Caki2 (cell line): ENCODE results near the gene MSI2. TPM values are rescaled to one million over a fixed set of nuclear protein-coding genes. Genes with fewer than 3 reads are reported as not detected.

Experiments used
- DNase-seq: peaks from one replicate; pipeline ENCODE4 v3.0.0-alpha.2; 2015; ENCODE audit warnings: low read depth
- in situ Hi-C: cut with HindIII; loops from 2 replicates; pipeline ENCODE4 v1.10.0; 2016; ENCODE audit warnings: low sequenced_read_pairs, low pct_unique_long_range_greater_than_20kb, mixed read lengths
- total RNA-seq: library from RNA; depleted of rRNA; stranded (reverse); fragments of >200 nt; shearing (Covaris generic); gene quantifications from 2 replicates; pipeline ENCODE4 v1.2.3, GENCODE V29; 2014; ENCODE audit warnings: low replicate concordance

MSI2 gene
- total RNA-seq, 1 experiment from 2014 or later = 67.1 TPM

- in situ Hi-C loops = no loop called here
- DNase-seq = no peak
Observed at GRCh38 chr17:57327176-57327970, 71.0 kb downstream of the MSI2 start.

DNA sequence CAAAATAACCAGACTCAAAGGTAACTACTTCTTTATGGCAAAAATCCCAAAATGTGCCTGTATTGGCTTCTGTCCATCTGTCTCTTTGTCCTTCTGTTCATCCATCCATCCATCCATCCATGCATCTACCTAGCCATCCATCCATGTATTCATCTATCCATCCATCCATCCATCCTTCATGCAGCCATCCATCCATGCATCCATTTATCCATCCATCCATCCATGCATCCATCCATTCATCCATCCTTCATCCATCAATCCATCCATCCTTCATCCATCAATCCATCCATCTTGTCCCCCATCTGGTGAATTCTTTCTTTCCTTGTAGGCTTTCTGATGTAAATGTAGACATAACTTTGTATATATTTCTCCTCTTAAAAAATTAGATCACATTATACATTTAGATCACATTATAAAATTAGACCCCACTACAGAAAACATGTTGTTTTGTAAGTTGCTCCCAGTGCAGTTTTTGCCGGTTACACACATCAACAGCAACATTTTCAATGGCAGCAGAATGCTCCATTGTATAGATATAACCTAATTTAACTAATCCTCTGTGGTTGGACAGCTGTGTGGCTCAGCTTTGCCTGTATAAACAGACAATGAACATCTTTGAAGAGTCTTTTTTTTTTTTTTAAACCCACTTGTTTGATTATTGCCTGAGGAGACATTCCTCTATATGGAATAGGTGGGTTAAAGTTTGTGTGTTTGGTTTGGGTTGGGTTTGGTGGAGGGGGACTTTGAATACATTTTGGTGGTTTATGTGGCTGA is 72.0 kb downstream of the MSI2 start:
- in situ Hi-C loops = no loop called here
- DNase-seq = no peak

GRCh38 chr17:57329380-57330214 is 73.3 kb downstream of the MSI2 start:
- in situ Hi-C loops = no loop called here
- no peak for DNase-seq

DNA sequence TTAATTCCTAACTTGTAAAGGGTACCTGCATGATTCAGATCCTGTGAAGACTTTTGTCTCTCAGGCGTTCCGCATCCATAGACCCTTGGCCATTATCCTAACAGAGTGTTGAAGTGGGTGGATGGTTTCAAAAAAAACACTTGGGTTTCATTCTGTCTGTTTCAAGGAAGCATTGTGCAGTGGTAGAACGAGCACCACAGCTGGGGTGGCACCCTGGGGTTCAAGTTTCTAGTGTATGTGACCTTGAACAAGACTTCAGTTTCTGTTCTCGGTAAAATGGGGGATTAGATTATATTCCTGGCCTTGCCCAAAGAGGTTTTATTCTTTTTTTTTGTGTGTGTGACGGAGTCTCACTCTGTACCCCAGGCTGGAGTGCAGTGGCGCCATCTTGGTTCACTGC is 74.3 kb downstream of the MSI2 start:
- in situ Hi-C loops = no loop called here
- no peak for DNase-seq

DNA sequence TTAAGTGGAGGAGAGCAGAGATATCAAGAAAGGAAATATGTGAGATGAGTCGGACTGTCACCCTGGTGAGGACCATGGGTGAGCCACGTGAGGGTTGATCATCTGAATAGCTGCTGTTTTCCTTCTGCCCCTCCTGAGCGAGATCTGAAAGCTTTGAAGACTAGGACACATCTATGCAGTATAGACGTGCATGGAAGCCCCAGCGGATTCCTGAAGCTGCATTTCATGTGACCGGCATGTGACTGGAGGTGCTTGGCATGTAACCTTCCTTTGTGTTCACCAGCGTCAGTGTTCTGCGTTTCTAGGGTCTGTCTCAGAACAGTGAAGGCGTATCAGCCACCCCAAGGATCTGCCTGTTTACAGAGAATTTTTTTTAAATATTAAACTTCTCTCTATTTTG is 75.1 kb downstream of the MSI2 start:
- in situ Hi-C loops = no loop called here
- DNase-seq = no peak

- no peak for DNase-seq
- in situ Hi-C loops = no loop called here
Observed at GRCh38 chr17:57332501-57332900, 76.2 kb downstream of the MSI2 start.

GRCh38 chr17:57335195-57335792 is 79.0 kb downstream of the MSI2 start:
- no peak for DNase-seq
- in situ Hi-C loops = no loop called here

GRCh38 chr17:57337390-57337789 is 81.1 kb downstream of the MSI2 start:
- no peak for DNase-seq
- in situ Hi-C loops = no loop called here

- in situ Hi-C loops = no loop called here
- no peak for DNase-seq
Observed at GRCh38 chr17:57338257-57338914, 82.1 kb downstream of the MSI2 start.

DNA sequence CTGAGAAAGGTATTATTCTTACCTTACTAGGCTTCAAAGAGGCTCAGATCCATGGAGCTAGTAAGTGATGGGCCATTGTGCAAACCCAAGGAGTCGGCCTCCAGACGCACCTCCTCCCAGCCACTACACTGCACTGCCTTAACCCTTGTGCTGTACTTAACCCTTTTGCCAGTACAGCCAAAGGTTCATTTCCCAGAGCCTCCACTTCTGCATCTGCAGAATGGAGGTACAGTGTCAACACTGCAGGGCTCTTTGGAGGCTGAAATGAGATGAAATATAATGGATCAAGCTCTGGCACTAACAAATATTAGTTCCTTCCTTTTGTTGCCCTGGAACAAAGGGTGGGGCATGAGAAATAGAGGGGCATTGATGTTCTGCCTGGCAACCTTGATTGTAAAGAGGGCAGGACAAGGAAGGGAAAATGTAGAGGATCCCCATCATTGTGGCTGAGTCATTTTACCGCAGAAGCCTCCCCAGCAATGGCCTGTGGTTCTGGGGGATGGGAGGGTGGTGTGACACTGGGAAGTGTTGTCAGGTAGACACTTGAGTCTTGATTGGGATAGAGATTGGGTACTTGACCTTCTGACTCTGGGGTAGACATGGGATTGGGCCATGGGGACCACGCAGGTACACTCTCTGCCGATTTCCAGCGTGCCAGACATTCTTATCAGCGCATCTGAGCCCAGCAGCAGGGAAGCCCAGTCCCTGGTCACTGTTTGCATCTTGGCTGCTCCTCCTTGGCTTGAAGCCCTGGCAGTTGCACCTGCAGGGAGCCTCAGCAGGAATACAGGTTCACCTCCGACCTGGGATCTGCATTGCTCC is 84.0 kb downstream of the MSI2 start:
- no peak for DNase-seq
- in situ Hi-C loops = no loop called here

- DNase-seq = no peak
- in situ Hi-C loops = no loop called here
Observed at GRCh38 chr17:57341611-57342540, 85.6 kb downstream of the MSI2 start.

GRCh38 chr17:57342963-57343589 is 86.8 kb downstream of the MSI2 start:
- in situ Hi-C loops = no loop called here
- DNase-seq = no peak

- in situ Hi-C loops = no loop called here
- DNase-seq = no peak
Observed at GRCh38 chr17:57343717-57344116, 87.4 kb downstream of the MSI2 start.

DNA sequence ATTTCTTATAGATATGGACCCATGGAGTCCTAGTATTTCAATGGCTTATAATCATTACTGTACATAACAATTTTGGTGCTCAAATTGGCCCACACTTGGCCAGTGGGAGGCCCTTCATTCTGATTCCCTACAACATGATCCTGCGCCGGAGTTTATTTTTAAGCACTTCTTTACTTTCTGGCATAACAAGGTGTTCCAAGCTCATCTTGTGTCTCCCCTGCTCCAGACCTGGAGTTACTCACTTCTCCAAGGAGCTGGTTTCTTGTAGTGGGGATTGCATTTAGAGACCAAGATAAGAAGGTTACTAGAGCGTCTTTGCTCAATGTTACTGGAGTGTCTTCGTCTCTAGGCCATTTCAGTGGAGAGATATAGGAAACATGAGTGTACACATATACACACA is 87.9 kb downstream of the MSI2 start:
- in situ Hi-C loops = no loop called here

DNA sequence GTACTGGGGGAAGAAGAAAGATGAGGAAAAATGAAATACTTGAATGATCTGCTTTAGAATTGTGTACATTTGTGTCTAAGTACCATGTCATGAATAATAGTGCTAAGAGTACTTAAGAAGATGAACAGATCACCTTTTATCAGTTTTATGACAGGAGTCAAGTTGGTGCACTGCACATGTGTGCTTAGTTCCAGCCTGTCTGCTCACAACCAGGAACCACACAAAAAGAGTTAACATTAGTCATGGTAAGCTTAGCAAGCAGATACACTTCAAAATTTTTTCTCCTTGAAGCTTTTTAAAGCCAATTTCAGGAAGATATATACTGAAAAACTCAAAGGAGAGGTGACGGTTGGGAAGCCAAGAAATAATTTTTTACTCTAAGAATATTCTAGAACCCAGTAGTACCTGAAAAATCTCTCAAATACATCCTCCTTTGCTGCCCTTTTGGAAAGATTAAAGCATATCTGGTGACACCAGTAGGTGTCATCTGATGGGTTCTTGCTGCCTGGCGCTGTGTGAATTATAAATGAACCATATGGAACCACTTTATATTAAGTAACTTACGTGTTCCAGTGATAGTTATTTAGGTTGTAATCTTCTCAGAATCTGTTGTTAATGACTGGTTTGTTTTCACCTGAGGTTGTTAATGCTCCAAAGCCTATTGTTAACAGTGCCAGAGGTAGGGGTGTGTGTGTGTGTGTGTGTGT is 93.4 kb downstream of the MSI2 start:
- in situ Hi-C loops = no loop called here
- no peak for DNase-seq

More for the DNA sequence above, 87.9 kb downstream of the MSI2 start:
- DNase-seq = no peak
